SK-N-SH (cell line): Measurements from ENCODE around the gene PEX11A. TPM values are rescaled to one million over a fixed set of nuclear protein-coding genes. Genes with fewer than 3 reads are reported as not detected.

Source experiments
- CTCF ChIA-PET: fragments of 300-600, 350-600 bp; formaldehyde crosslinking; extraction: SDS; loops from one replicate; lab custom pipeline; 2021; lab: Yijun Ruan, JAX
- POLR2A ChIA-PET: fragments of 350-600 bp; sonication (Branson Sonifier 250); formaldehyde crosslinking; extraction: SDS; loops from one replicate; lab custom pipeline; 2020; ENCODE audit warnings: antibody characterized with exemption, inconsistent platforms; lab: Yijun Ruan, JAX
- DNase-seq: peaks from one replicate; pipeline ENCODE4 v3.0.0; 2012
- H2AFZ ChIP-seq: fragments of 200-600 bp; sonication (generic); 2 replicates; pipeline ENCODE4 v1.8.1; 2016; ENCODE audit warnings: antibody characterized with exemption, mild to moderate bottlenecking, low read depth
- H3F3A ChIP-seq: fragments of 200-600 bp; sonication (generic); replicated peaks from 2 replicates; pipeline ENCODE3; 2016; ENCODE audit warnings: antibody characterized with exemption, mild to moderate bottlenecking; ENCODE audit not compliant: insufficient read depth
- H3K27ac ChIP-seq, 2 experiments: fragments of 200-500 bp in 1 of 2; fragments of 200-600 bp in 1 of 2; sonication (Bioruptor generic) in 1 of 2; sonication (generic), shearing (Covaris generic) in 1 of 2; 2 replicates each; pipeline versions ENCODE4 v1.5.1 to v1.6.1; 2014 to 2016; ENCODE audit warnings: low read depth in 2 of 2, inconsistent platforms in 1 of 2, low read length in 1 of 2, mild to moderate bottlenecking in 1 of 2, mixed read lengths in 1 of 2
- H3K27me3 ChIP-seq: fragments of 200-600 bp; sonication (generic), shearing (Covaris generic); 2 replicates; pipeline ENCODE4 v1.6.1; 2016; ENCODE audit warnings: mixed run types; ENCODE audit not compliant: insufficient read depth
- H3K36me3 ChIP-seq, 2 experiments: fragments of 200-500 bp in 1 of 2; fragments of 200-600 bp in 1 of 2; sonication (Bioruptor generic) in 1 of 2; sonication (generic) in 1 of 2; replicated peaks in 1 of 2; 2 replicates each; pipeline versions ENCODE3 to v1.5.1; 2014 to 2016; ENCODE audit warnings: low read length in 1 of 2, mild to moderate bottlenecking in 1 of 2; ENCODE audit not compliant: insufficient read depth in 2 of 2, control insufficient read depth in 1 of 2
- H3K4me1 ChIP-seq, 2 experiments: fragments of 200-500 bp in 1 of 2; fragments of 200-600 bp in 1 of 2; sonication (Bioruptor generic) in 1 of 2; sonication (generic), shearing (Covaris generic) in 1 of 2; 2 replicates each; pipeline versions ENCODE4 v1.5.1 to v1.6.1; 2014 to 2016; ENCODE audit warnings: low read depth in 1 of 2, low read length in 1 of 2, mixed run types in 1 of 2; ENCODE audit not compliant: insufficient read depth in 2 of 2, control insufficient read depth in 1 of 2
- H3K4me2 ChIP-seq: fragments of 200-600 bp; sonication (generic), shearing (Covaris generic); 2 replicates; pipeline ENCODE4 v1.6.1; 2017; ENCODE audit warnings: mixed run types
- H3K4me3 ChIP-seq, 2 experiments: fragments of 200-500 bp in 1 of 2; fragments of 200-600 bp in 1 of 2; sonication (Bioruptor generic) in 1 of 2; sonication (generic), shearing (Covaris generic) in 1 of 2; 2 replicates each; pipeline versions ENCODE4 v1.5.1 to v1.8.1; 2014 to 2016; ENCODE audit warnings: low read depth in 2 of 2, inconsistent platforms in 1 of 2, low read length in 1 of 2, mild to moderate bottlenecking in 1 of 2, mixed read lengths in 1 of 2, moderate library complexity in 1 of 2
- H3K79me2 ChIP-seq: fragments of 200-600 bp; sonication (generic); 2 replicates; pipeline ENCODE4 v1.8.1; 2017; ENCODE audit warnings: mild to moderate bottlenecking; ENCODE audit not compliant: insufficient read depth
- H3K9ac ChIP-seq: fragments of 200-600 bp; sonication (generic); 2 replicates; pipeline ENCODE4 v1.6.1; 2017; ENCODE audit warnings: mixed run types
- H3K9me2 ChIP-seq: fragments of 200-600 bp; sonication (generic); 2 replicates; pipeline ENCODE4 v1.6.1; 2017; ENCODE audit warnings: mixed run types
- H3K9me3 ChIP-seq: fragments of 200-600 bp; sonication (generic); 2 replicates; pipeline ENCODE4 v1.6.1; 2017; ENCODE audit warnings: mixed run types, mild to moderate bottlenecking, moderate library complexity
- H4K20me1 ChIP-seq: fragments of 200-600 bp; sonication (generic); 2 replicates; pipeline ENCODE4 v1.6.1; 2017; ENCODE audit warnings: mild to moderate bottlenecking, mixed run types; ENCODE audit not compliant: insufficient read depth
- CHD2 ChIP-seq: fragments of 150-350 bp; IDR thresholded peaks from 2 replicates; pipeline ENCODE4 v1.6.1; 2018; ENCODE audit warnings: low read length; ENCODE audit not compliant: partially characterized antibody
- EZH2phosphoT487 ChIP-seq: fragments of 200-600 bp; sonication (generic); IDR thresholded peaks from 2 replicates; pipeline ENCODE4 v1.6.1; 2017; ENCODE audit warnings: low read depth, mixed run types, mild to moderate bottlenecking, antibody characterized with exemption, moderate library complexity, borderline replicate concordance
- FOSL2 ChIP-seq: IDR thresholded peaks from 2 replicates; pipeline ENCODE4 v1.4.0; 2012; ENCODE audit warnings: low read depth, mild to moderate bottlenecking, moderate library complexity, borderline replicate concordance
- FOXJ3 ChIP-seq: sonication (generic); formaldehyde crosslinking; IDR thresholded peaks from 2 replicates; pipeline ENCODE4 v1.5.1; 2020; ENCODE audit warnings: mild to moderate bottlenecking, missing genetic modification reagents
- GABPA ChIP-seq: IDR thresholded peaks from 2 replicates; pipeline ENCODE4 v1.4.0; 2012; ENCODE audit warnings: low read depth, mild to moderate bottlenecking
- GATA2 ChIP-seq: sonication (generic); formaldehyde crosslinking; IDR thresholded peaks from 2 replicates; pipeline ENCODE4 v1.5.0; 2020; ENCODE audit warnings: mild to moderate bottlenecking, missing genetic modification reagents
- MEF2A ChIP-seq: IDR thresholded peaks from 2 replicates; pipeline ENCODE4 v1.4.0; 2012; ENCODE audit warnings: low read depth, borderline replicate concordance
- MXI1 ChIP-seq: IDR thresholded peaks from 2 replicates; pipeline ENCODE4 v1.6.1; 2012; ENCODE audit warnings: mild to moderate bottlenecking, low read depth, low read length, improper control_type of control experiment
- NFIC ChIP-seq: IDR thresholded peaks from 2 replicates; pipeline ENCODE4 v1.4.0; 2012; ENCODE audit warnings: borderline replicate concordance
- NRF1 ChIP-seq: IDR thresholded peaks from 2 replicates; pipeline ENCODE4 v1.6.1; 2012; ENCODE audit warnings: low read depth, mild to moderate bottlenecking, low read length
- RAD21 ChIP-seq: IDR thresholded peaks from 2 replicates; pipeline ENCODE4 v1.6.1; 2012; ENCODE audit warnings: mild to moderate bottlenecking, low read length
- RCOR1 ChIP-seq: fragments of 150-350 bp; IDR thresholded peaks from 2 replicates; pipeline ENCODE4 v1.6.1; 2017; ENCODE audit warnings: antibody characterized with exemption, low read length
- RFX5 ChIP-seq: IDR thresholded peaks from 2 replicates; pipeline ENCODE4 v1.6.1; 2012; ENCODE audit warnings: mild to moderate bottlenecking, improper control_type of control experiment, low read length
- TAF1 ChIP-seq: IDR thresholded peaks from 2 replicates; pipeline ENCODE4 v1.6.1; 2012; ENCODE audit warnings: low read depth, mild to moderate bottlenecking, low read length, moderate library complexity, borderline replicate concordance
- TEAD4 ChIP-seq: IDR thresholded peaks from 2 replicates; pipeline ENCODE4 v1.4.0; 2012; ENCODE audit warnings: mild to moderate bottlenecking, borderline replicate concordance; ENCODE audit not compliant: insufficient read depth
- WGBS: methylation state at CpG from one replicate; pipeline ENCODE4 v1.1.6; 2017; ENCODE audit warnings: low lambda C conversion rate; 5-methylcytosine and 5-hydroxymethylcytosine counted together
- polyA plus RNA-seq, 3 experiments: library from polyadenylated mRNA; depleted of rRNA; stranded (reverse); fragments of >200 nt; gene quantifications; 2 replicates each; pipeline ENCODE4 v1.2.3, GENCODE V29; 2012
- TF ChIP-seq, protein P1 (sequence below): IDR thresholded peaks from 2 replicates; pipeline ENCODE4 v1.6.1; 2012; ENCODE audit warnings: mild to moderate bottlenecking, low read depth, low read length, moderate library complexity
- TF ChIP-seq, protein P2 (sequence below): fragments of 150-350 bp; IDR thresholded peaks from 2 replicates; pipeline ENCODE4 v1.6.1; 2017; ENCODE audit warnings: antibody characterized with exemption, low read length, low read depth, borderline replicate concordance
- TF ChIP-seq, protein P3 (sequence below): IDR thresholded peaks from 2 replicates; pipeline ENCODE4 v1.4.0; 2012; ENCODE audit warnings: low read depth, borderline replicate concordance

The PEX11A gene
- polyA plus RNA-seq, 1 of the 3 experiments (the other 2 are of a cell fraction): 6.1 TPM

GRCh38 chr15:89666184-89666857 is 24.2 kb downstream of the PEX11A start:
- no peak overlapping the region for H3K4me3 ChIP-seq
- H3K4me1 ChIP-seq: peaks cover 12 to 19% of the 10 kb centered on the region in 2 experiments; a peak in 3 of 4 replicates
- no peak for DNase-seq
- POLR2A ChIA-PET: interaction anchor here (1.2 to 1.3 kb wide), 3 partner anchors 12 to 228 kb away, joined by 3 to 4 read pairs (median 4); partner anchors contain the start of gene AP3S2
- no peak overlapping the region for H3K27ac ChIP-seq
- H3K9me3 ChIP-seq: no peaks in the 10 kb centered on the region
- no peaks in the 10 kb centered on the region for H3K79me2 ChIP-seq
- H3F3A ChIP-seq: peaks cover 22% of the 10 kb centered on the region
- TF ChIP-seq MEF2A (no peak), GATA2 (CRISPR knock-in tag) (no peak), MXI1 (no peak), FOSL2 (no peak), GABPA (no peak), NRF1 (no peak), RCOR1 (no peak), RFX5 (no peak), CHD2 (no peak), TAF1 (no peak), EZH2phosphoT487 (no peak), FOXJ3 (CRISPR knock-in tag) (no peak), TEAD4 (no peak), NFIC (no peak), RAD21 (no peak)
- TF ChIP-seq, protein P1, sequence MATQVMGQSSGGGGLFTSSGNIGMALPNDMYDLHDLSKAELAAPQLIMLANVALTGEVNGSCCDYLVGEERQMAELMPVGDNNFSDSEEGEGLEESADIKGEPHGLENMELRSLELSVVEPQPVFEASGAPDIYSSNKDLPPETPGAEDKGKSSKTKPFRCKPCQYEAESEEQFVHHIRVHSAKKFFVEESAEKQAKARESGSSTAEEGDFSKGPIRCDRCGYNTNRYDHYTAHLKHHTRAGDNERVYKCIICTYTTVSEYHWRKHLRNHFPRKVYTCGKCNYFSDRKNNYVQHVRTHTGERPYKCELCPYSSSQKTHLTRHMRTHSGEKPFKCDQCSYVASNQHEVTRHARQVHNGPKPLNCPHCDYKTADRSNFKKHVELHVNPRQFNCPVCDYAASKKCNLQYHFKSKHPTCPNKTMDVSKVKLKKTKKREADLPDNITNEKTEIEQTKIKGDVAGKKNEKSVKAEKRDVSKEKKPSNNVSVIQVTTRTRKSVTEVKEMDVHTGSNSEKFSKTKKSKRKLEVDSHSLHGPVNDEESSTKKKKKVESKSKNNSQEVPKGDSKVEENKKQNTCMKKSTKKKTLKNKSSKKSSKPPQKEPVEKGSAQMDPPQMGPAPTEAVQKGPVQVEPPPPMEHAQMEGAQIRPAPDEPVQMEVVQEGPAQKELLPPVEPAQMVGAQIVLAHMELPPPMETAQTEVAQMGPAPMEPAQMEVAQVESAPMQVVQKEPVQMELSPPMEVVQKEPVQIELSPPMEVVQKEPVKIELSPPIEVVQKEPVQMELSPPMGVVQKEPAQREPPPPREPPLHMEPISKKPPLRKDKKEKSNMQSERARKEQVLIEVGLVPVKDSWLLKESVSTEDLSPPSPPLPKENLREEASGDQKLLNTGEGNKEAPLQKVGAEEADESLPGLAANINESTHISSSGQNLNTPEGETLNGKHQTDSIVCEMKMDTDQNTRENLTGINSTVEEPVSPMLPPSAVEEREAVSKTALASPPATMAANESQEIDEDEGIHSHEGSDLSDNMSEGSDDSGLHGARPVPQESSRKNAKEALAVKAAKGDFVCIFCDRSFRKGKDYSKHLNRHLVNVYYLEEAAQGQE: no peak
- TF ChIP-seq, protein P2, sequence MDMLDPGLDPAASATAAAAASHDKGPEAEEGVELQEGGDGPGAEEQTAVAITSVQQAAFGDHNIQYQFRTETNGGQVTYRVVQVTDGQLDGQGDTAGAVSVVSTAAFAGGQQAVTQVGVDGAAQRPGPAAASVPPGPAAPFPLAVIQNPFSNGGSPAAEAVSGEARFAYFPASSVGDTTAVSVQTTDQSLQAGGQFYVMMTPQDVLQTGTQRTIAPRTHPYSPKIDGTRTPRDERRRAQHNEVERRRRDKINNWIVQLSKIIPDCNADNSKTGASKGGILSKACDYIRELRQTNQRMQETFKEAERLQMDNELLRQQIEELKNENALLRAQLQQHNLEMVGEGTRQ: no peak
- TF ChIP-seq, protein P3, sequence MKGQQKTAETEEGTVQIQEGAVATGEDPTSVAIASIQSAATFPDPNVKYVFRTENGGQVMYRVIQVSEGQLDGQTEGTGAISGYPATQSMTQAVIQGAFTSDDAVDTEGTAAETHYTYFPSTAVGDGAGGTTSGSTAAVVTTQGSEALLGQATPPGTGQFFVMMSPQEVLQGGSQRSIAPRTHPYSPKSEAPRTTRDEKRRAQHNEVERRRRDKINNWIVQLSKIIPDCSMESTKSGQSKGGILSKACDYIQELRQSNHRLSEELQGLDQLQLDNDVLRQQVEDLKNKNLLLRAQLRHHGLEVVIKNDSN: no peak
- no peak overlapping the region for H3K4me2 ChIP-seq
- no peaks in the 10 kb centered on the region for H3K36me3 ChIP-seq
- no peaks in the 10 kb centered on the region for H4K20me1 ChIP-seq
- CTCF ChIA-PET: interaction anchor here (1.0 to 1.2 kb wide), 2 partner anchors 91 to 222 kb away, joined by 3 read pairs; partner anchors contain the start of gene TICRR
- 94% methylated on average over 4 of the region's 8 CpGs for WGBS
- H3K27me3 ChIP-seq: no peaks in the 10 kb centered on the region
- H3K9me2 ChIP-seq: no peaks in the 10 kb centered on the region
- peak overlapping the region; percentile 35; the same call in 1 of the 2 replicates for H2AFZ ChIP-seq
- no peak overlapping the region for H3K9ac ChIP-seq
